ENCODE results near the gene MYH4.

DNA sequence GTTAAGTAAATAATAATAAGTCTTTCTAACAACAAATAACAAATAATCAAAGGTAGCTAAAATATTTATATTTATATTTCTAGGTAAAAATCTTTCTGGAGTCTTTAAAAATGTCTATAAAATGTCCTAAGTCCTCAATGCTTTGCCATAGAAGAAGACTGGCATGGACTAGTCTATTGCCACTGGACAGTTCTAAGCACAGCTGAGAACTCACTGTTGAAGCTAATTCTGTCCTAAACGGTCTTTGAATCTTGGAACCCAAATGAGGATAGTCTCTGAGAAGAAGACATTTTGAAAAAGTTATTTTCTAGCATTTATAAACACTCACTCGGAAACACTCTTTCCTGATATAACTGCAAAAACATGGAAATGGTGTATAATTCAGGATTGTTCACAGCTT, 48.1 kb downstream of the MYH4 start:
- TF ChIP-seq EP300 (IDR thresholded peaks at IDR 0.05): no peak
- TF ChIP-seq POLR2AphosphoS5 (IDR thresholded peaks at IDR 0.05): no peak
- TF ChIP-seq, protein P1, sequence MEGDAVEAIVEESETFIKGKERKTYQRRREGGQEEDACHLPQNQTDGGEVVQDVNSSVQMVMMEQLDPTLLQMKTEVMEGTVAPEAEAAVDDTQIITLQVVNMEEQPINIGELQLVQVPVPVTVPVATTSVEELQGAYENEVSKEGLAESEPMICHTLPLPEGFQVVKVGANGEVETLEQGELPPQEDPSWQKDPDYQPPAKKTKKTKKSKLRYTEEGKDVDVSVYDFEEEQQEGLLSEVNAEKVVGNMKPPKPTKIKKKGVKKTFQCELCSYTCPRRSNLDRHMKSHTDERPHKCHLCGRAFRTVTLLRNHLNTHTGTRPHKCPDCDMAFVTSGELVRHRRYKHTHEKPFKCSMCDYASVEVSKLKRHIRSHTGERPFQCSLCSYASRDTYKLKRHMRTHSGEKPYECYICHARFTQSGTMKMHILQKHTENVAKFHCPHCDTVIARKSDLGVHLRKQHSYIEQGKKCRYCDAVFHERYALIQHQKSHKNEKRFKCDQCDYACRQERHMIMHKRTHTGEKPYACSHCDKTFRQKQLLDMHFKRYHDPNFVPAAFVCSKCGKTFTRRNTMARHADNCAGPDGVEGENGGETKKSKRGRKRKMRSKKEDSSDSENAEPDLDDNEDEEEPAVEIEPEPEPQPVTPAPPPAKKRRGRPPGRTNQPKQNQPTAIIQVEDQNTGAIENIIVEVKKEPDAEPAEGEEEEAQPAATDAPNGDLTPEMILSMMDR (IDR thresholded peaks at IDR 0.05): no peak
